Measurements from ENCODE around the gene NCAM1. TPM values are rescaled to one million over a fixed set of nuclear protein-coding genes. Genes with fewer than 3 reads are reported as not detected.

Gene NCAM1
- total and polyA plus RNA-seq, 2 experiments from 2014 or later: 0.76 to 1.6 TPM

DNA sequence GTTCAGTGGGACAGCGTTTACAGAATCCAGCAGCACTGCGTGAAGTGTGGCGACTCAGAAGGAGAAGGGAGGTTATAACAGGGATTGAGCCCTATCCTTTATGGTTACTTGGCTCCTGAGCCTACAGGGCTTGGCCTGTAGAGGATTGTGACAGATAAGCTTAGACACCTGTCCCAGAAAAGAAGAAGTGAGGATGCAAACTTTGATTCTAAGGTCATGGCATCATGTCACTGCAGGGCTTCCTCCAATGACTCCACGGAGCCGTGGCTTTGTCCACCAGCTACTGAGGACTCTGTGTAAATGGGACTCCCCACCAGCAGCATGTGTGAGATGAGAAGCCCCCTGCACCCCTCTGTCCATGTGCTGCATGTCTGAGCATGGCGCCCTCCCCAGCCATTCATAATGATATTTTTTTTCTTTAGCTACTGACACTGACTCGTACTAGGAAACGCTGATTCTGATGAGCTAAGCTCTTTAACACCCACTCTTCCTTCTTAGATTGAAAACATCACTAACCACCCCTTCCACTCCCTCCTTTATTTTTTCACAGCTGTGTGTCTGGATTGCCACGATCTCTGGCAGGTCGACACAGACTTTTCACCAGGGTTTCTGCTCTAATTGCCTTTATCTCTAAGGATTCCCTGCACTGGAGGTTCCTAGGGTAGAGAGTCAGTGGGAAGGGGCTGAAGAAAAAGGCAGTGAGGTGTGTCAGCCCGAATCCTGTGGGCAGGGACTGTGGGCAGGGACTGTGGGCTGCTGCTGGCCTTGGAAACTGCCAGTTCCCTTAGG, 287.7 kb downstream of the NCAM1 start (continued):
- no peak for TF ChIP-seq EZH2 (IDR thresholded peaks at IDR 0.05; ENCODE audit: low read depth, unreplicated experiment)
- TF ChIP-seq ZNF462 (CRISPR knock-in tag; IDR thresholded peaks at IDR 0.05): no peak
- TF ChIP-seq POLR2AphosphoS5 (IDR thresholded peaks at IDR 0.05; ENCODE audit: low read depth): no peak

- Mint-ChIP-seq H3K27me3 (ENCODE audit: insufficient read depth, low read depth, poor library complexity) (no peaks in the 10 kb centered on the region), H3K36me3 (ENCODE audit: low read depth) (no peaks in the 10 kb centered on the region), H3K9me3 (no peaks in the 10 kb centered on the region), H3K27ac (no peak overlapping the region), H3K4me1 (peaks cover 15% of the 10 kb centered on the region), H3K4me3 (no peak overlapping the region)
- peak; percentile 33 for DNase-seq (ENCODE audit: low spot score)
- Histone ChIP-seq H3K4me1 (ENCODE audit: insufficient read depth) (0 out of 2 replicates have a peak, but pooled peaks cover 3% of the 10 kb centered on the region), H2AFZ (peak overlapping the region; percentile 59; the same call in 1 of the 2 replicates), H3K27me3 (ENCODE audit: insufficient read depth) (no peaks in the 10 kb centered on the region), H3F3A (replicated peaks; ENCODE audit: low read depth) (no peaks in the 10 kb centered on the region), H3K9me2 (ENCODE audit: insufficient read depth) (no peaks in the 10 kb centered on the region), H3K27ac (ENCODE audit: low read depth) (no peak overlapping the region), H3K79me2 (replicated peaks; ENCODE audit: insufficient read depth) (no peaks in the 10 kb centered on the region), H4K20me1 (replicated peaks; ENCODE audit: insufficient read depth) (no peaks in the 10 kb centered on the region), H3K4me3 (no peak overlapping the region), H3K36me3 (ENCODE audit: insufficient read depth) (no peaks in the 10 kb centered on the region), H3K4me2 (no peak overlapping the region)
- peak; percentile 42 for ATAC-seq
- TF ChIP-seq JUNB (IDR thresholded peaks at IDR 0.05; ENCODE audit: unreplicated experiment) (no peak), CTCF (conservative IDR thresholded peaks at IDR 0.05; ENCODE audit: low read depth in 2 of 2) (peak; percentile 53 to 57)
Observed at GRCh38 chr11:113249491-113249763, 288.2 kb downstream of the NCAM1 start.
